ENCODE measurements around the gene DDC.

DNA sequence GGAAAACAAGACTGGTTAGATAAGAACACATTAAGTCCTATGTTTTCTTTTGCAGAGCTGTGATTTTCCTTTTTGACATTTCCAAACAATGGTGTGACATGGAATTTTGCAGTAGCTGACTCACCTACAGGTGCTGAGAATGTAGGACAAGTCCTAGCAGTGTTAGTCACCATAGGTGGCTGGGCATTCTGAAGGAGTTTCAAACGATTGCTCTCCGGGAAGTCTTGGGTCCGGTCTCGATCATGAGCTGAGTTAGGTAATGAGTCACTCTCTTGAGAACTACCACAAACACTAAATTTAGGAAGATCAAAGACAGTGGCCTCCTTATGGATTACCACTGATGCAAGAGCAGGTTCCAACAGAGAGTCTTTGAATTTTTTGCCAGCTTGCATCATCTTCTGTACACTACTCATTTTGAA, 118.7 kb downstream of the DDC start:
- TF ChIP-seq POLR2A (IDR thresholded peaks at IDR 0.05; ENCODE audit: low read depth): no peak
- TF ChIP-seq, protein P1, sequence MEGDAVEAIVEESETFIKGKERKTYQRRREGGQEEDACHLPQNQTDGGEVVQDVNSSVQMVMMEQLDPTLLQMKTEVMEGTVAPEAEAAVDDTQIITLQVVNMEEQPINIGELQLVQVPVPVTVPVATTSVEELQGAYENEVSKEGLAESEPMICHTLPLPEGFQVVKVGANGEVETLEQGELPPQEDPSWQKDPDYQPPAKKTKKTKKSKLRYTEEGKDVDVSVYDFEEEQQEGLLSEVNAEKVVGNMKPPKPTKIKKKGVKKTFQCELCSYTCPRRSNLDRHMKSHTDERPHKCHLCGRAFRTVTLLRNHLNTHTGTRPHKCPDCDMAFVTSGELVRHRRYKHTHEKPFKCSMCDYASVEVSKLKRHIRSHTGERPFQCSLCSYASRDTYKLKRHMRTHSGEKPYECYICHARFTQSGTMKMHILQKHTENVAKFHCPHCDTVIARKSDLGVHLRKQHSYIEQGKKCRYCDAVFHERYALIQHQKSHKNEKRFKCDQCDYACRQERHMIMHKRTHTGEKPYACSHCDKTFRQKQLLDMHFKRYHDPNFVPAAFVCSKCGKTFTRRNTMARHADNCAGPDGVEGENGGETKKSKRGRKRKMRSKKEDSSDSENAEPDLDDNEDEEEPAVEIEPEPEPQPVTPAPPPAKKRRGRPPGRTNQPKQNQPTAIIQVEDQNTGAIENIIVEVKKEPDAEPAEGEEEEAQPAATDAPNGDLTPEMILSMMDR (IDR thresholded peaks at IDR 0.05): no peak
- no peak for TF ChIP-seq EP300 (IDR thresholded peaks at IDR 0.05)
- TF ChIP-seq POLR2AphosphoS5 (IDR thresholded peaks at IDR 0.05): no peak

All from esophagus muscularis mucosa (tissue), 4 donors.